ENCODE results near the gene FOXC1. TPM values are rescaled to one million over a fixed set of nuclear protein-coding genes. Genes with fewer than 3 reads are reported as not detected.

FOXC1 gene
- total RNA-seq, 1 experiment from 2014 or later = 40.7 TPM

GRCh38 chr6:1594445-1595200 is 15.1 kb upstream of the FOXC1 start:
- CTCF ChIA-PET = interaction anchor here (2.1 kb wide), 1 partner anchor 759 kb away, joined by 16 read pairs; no protein-coding TSS in a partner anchor

More at GRCh38 chr6:1594445-1595200, 15.1 kb upstream of the FOXC1 start:
- peaks cover 2 to 7% of the 10 kb centered on the region in 2 experiments; a peak in 2 of 4 replicates for H3K4me1 ChIP-seq (ENCODE audit: control insufficient read depth in 1 of 2, insufficient read depth in 2 of 2, low read length in 2 of 2)
- no peak overlapping the region for H3K4me2 ChIP-seq (ENCODE audit: low read length)
- intact Hi-C loops (cut with micrococcal nuclease) = loop anchor here (10.0 kb wide), 1 partner anchor 1460 kb away; no protein-coding TSS in a partner anchor
- ATAC-seq (no peak), DNase-seq (ENCODE audit: low read depth, low spot score) (no peak)
- no peak overlapping the region for H2AFZ ChIP-seq (ENCODE audit: low read depth, low read length, poor library complexity, severe bottlenecking)
- no peaks in the 10 kb centered on the region for H3K79me2 ChIP-seq (ENCODE audit: insufficient read depth, low read length)
- H3K9me2 ChIP-seq (ENCODE audit: insufficient read depth) = no peaks in the 10 kb centered on the region
- H3K27me3 ChIP-seq (ENCODE audit: insufficient read depth, low read length) = 0 out of 2 replicates have a peak, but pooled peaks cover 3% of the 10 kb centered on the region
- RAD21 ChIA-PET (ENCODE audit: low non-redundant PET in 1 of 2, low total read pairs in 2 of 2, uncharacterized antibody in 2 of 2, unreplicated experiment in 2 of 2) = no interaction called here
- POLR2A ChIA-PET = no interaction called here
- TF ChIP-seq EZH2phosphoT487 (IDR thresholded peaks at IDR 0.05; ENCODE audit: borderline replicate concordance) (no peak), YY1 (IDR thresholded peaks at IDR 0.05; ENCODE audit: extremely low read depth, insufficient replicate concordance, low read depth, low read length) (no peak), SP1 (IDR thresholded peaks at IDR 0.05; ENCODE audit: low read depth) (no peak), MAX (IDR thresholded peaks at IDR 0.05) (no peak), REST (IDR thresholded peaks at IDR 0.05; ENCODE audit: low read depth) (no peak)
- no peak overlapping the region for H3K9ac ChIP-seq (ENCODE audit: low read length)
- H3K9me3 ChIP-seq (ENCODE audit: control insufficient read depth in 1 of 2, insufficient read depth in 1 of 2, low read depth in 1 of 2, low read length in 2 of 2) = no peaks in the 10 kb centered on the region
- no peaks in the 10 kb centered on the region for H3K36me3 ChIP-seq (ENCODE audit: control insufficient read depth in 1 of 2, insufficient read depth in 2 of 2, low read length in 2 of 2)
- no peaks in the 10 kb centered on the region for H4K20me1 ChIP-seq (ENCODE audit: insufficient read depth)
- no TSS peak for BruUV-seq (replicated peaks)
- no peak overlapping the region for H3K27ac ChIP-seq (ENCODE audit: low read depth, low read length)
- H3K4me3 ChIP-seq (replicated peaks in 1 of 2; ENCODE audit: low read depth in 1 of 2, low read length in 2 of 2) = no peak overlapping the region

Data from HCT116 (cell line).